Measurements from ENCODE around the gene ZBED3.
"Not testable (repeated sequence)": the region's sequence is repeated elsewhere in the genome, so short reads cannot be mapped to it uniquely, and the experiment has no call there.

ZBED3 gene

GRCh38 chr5:77103457-77103856 is 16.4 kb upstream of the ZBED3 start:
- H3K9ac ChIP-seq (ENCODE audit: low read depth, low read length) = no peak overlapping the region
- no peaks in the 10 kb centered on the region for H3K4me1 ChIP-seq (ENCODE audit: insufficient read depth, low read length)
- no peak overlapping the region for H3K27ac ChIP-seq (ENCODE audit: low read length)
- no peaks in the 10 kb centered on the region for H3K27me3 ChIP-seq (ENCODE audit: insufficient read depth, low read length)
- H3K36me3 ChIP-seq (ENCODE audit: insufficient read depth, low read depth, low read length) = no peaks in the 10 kb centered on the region
- no peaks in the 10 kb centered on the region for H3K9me3 ChIP-seq (ENCODE audit: insufficient read depth, low read depth, low read length)
- no peak overlapping the region for H3K4me3 ChIP-seq (ENCODE audit: low read length)

- no peaks in the 10 kb centered on the region for H3K27me3 ChIP-seq (ENCODE audit: insufficient read depth, low read length)
- H3K9me3 ChIP-seq (ENCODE audit: insufficient read depth, low read depth, low read length) = no peaks in the 10 kb centered on the region
- no peak overlapping the region for H3K4me3 ChIP-seq (ENCODE audit: low read length)
- H3K4me1 ChIP-seq (ENCODE audit: insufficient read depth, low read length) = no peaks in the 10 kb centered on the region
- no peak overlapping the region for H3K27ac ChIP-seq (ENCODE audit: low read length)
- no peak overlapping the region for H3K9ac ChIP-seq (ENCODE audit: low read depth, low read length)
- H3K36me3 ChIP-seq (ENCODE audit: insufficient read depth, low read depth, low read length) = no peaks in the 10 kb centered on the region
Observed at GRCh38 chr5:77102549-77102948, 15.5 kb upstream of the ZBED3 start.

- no peaks in the 10 kb centered on the region for H3K27me3 ChIP-seq (ENCODE audit: insufficient read depth, low read length)
- H3K36me3 ChIP-seq (ENCODE audit: insufficient read depth, low read depth, low read length) = no peaks in the 10 kb centered on the region
- no peaks in the 10 kb centered on the region for H3K4me1 ChIP-seq (ENCODE audit: insufficient read depth, low read length)
- H3K9me3 ChIP-seq (ENCODE audit: insufficient read depth, low read depth, low read length) = no peaks in the 10 kb centered on the region
- no peak overlapping the region for H3K27ac ChIP-seq (ENCODE audit: low read length)
- H3K9ac ChIP-seq (ENCODE audit: low read depth, low read length) = no peak overlapping the region
- H3K4me3 ChIP-seq (ENCODE audit: low read length) = no peak overlapping the region
Observed at GRCh38 chr5:77101298-77101697, 14.2 kb upstream of the ZBED3 start.

- no peak overlapping the region for H3K4me3 ChIP-seq (ENCODE audit: low read length)
- H3K27me3 ChIP-seq (ENCODE audit: insufficient read depth, low read length) = no peaks in the 10 kb centered on the region
- H3K9me3 ChIP-seq (ENCODE audit: insufficient read depth, low read depth, low read length) = no peaks in the 10 kb centered on the region
Observed at GRCh38 chr5:77095189-77095588, 8.1 kb upstream of the ZBED3 start.

GRCh38 chr5:77087484-77088261 is 588 bp upstream of the ZBED3 start:
- Histone ChIP-seq H3K27ac (ENCODE audit: low read length) (peak overlapping the region; percentile 96), H3K4me3 (ENCODE audit: low read length) (peak overlapping the region; percentile 90), H3K9me3 (ENCODE audit: insufficient read depth, low read depth, low read length) (no peaks in the 10 kb centered on the region), H3K9ac (ENCODE audit: low read depth, low read length) (peak overlapping the region; percentile 97), H3K4me1 (ENCODE audit: insufficient read depth, low read length) (peaks cover 18% of the 10 kb centered on the region; the same call in 1 of the 2 replicates), H3K36me3 (ENCODE audit: insufficient read depth, low read depth, low read length) (0 out of 2 replicates have a peak, but pooled peaks cover 5% of the 10 kb centered on the region), H3K27me3 (ENCODE audit: insufficient read depth, low read length) (no peaks in the 10 kb centered on the region)

More at GRCh38 chr5:77095189-77095588, 8.1 kb upstream of the ZBED3 start:
- Histone ChIP-seq H3K27ac (ENCODE audit: low read length) (no peak overlapping the region), H3K36me3 (ENCODE audit: insufficient read depth, low read depth, low read length) (no peaks in the 10 kb centered on the region), H3K4me1 (ENCODE audit: insufficient read depth, low read length) (no peaks in the 10 kb centered on the region), H3K9ac (ENCODE audit: low read depth, low read length) (no peak overlapping the region)

GRCh38 chr5:77086368-77086688 is 757 bp downstream of the ZBED3 start:
- H3K4me1 ChIP-seq (ENCODE audit: insufficient read depth, low read length) = peaks cover 18% of the 10 kb centered on the region; the same call in 1 of the 2 replicates
- H3K4me3 ChIP-seq (ENCODE audit: low read length) = peak overlapping the region; percentile 90
- peak overlapping the region; percentile 97 for H3K9ac ChIP-seq (ENCODE audit: low read depth, low read length)
- H3K27ac ChIP-seq (ENCODE audit: low read length) = peak overlapping the region; percentile 96
- H3K27me3 ChIP-seq (ENCODE audit: insufficient read depth, low read length) = no peaks in the 10 kb centered on the region
- H3K36me3 ChIP-seq (ENCODE audit: insufficient read depth, low read depth, low read length) = 0 out of 2 replicates have a peak, but pooled peaks cover 5% of the 10 kb centered on the region
- H3K9me3 ChIP-seq (ENCODE audit: insufficient read depth, low read depth, low read length) = no peaks in the 10 kb centered on the region

GRCh38 chr5:77083088-77083487 is 4.0 kb downstream of the ZBED3 start:
- Histone ChIP-seq H3K4me3 (ENCODE audit: low read length) (no peak overlapping the region), H3K4me1 (ENCODE audit: insufficient read depth, low read length) (peaks cover 18% of the 10 kb centered on the region; the same call in 1 of the 2 replicates), H3K36me3 (ENCODE audit: insufficient read depth, low read depth, low read length) (0 out of 2 replicates have a peak, but pooled peaks cover 5% of the 10 kb centered on the region), H3K9me3 (ENCODE audit: insufficient read depth, low read depth, low read length) (no peaks in the 10 kb centered on the region), H3K27ac (ENCODE audit: low read length) (no peak overlapping the region), H3K27me3 (ENCODE audit: insufficient read depth, low read length) (peaks cover 4% of the 10 kb centered on the region; the same call in 1 of the 2 replicates), H3K9ac (ENCODE audit: low read depth, low read length) (no peak overlapping the region)

GRCh38 chr5:77082280-77082679 is 4.8 kb downstream of the ZBED3 start:
- H3K4me1 ChIP-seq (ENCODE audit: insufficient read depth, low read length) = peaks cover 10% of the 10 kb centered on the region; the same call in 1 of the 2 replicates
- H3K36me3 ChIP-seq (ENCODE audit: insufficient read depth, low read depth, low read length) = 0 out of 2 replicates have a peak, but pooled peaks cover 5% of the 10 kb centered on the region
- H3K9me3 ChIP-seq (ENCODE audit: insufficient read depth, low read depth, low read length) = no peaks in the 10 kb centered on the region
- H3K9ac ChIP-seq (ENCODE audit: low read depth, low read length) = no peak overlapping the region
- H3K4me3 ChIP-seq (ENCODE audit: low read length) = no peak overlapping the region
- H3K27me3 ChIP-seq (ENCODE audit: insufficient read depth, low read length) = peaks cover 8% of the 10 kb centered on the region; the same call in 1 of the 2 replicates
- no peak overlapping the region for H3K27ac ChIP-seq (ENCODE audit: low read length)

- Histone ChIP-seq H3K4me3 (ENCODE audit: low read length) (no peak overlapping the region), H3K4me1 (ENCODE audit: insufficient read depth, low read length) (peaks cover 7% of the 10 kb centered on the region; the same call in 1 of the 2 replicates), H3K27ac (ENCODE audit: low read length) (no peak overlapping the region), H3K9ac (ENCODE audit: low read depth, low read length) (no peak overlapping the region), H3K9me3 (ENCODE audit: insufficient read depth, low read depth, low read length) (no peaks in the 10 kb centered on the region), H3K27me3 (ENCODE audit: insufficient read depth, low read length) (peaks cover 17% of the 10 kb centered on the region), H3K36me3 (ENCODE audit: insufficient read depth, low read depth, low read length) (0 out of 2 replicates have a peak, but pooled peaks cover 5% of the 10 kb centered on the region)
Observed at GRCh38 chr5:77080905-77081304, 6.2 kb downstream of the ZBED3 start.

- H3K27ac ChIP-seq (ENCODE audit: low read length); H3K4me1 ChIP-seq (ENCODE audit: insufficient read depth, low read length); H3K4me3 ChIP-seq (ENCODE audit: low read length); H3K9me3 ChIP-seq (ENCODE audit: insufficient read depth, low read depth, low read length); H3K36me3 ChIP-seq (ENCODE audit: insufficient read depth, low read depth, low read length); H3K9ac ChIP-seq (ENCODE audit: low read depth, low read length): not testable (repeated sequence)
- H3K27me3 ChIP-seq (ENCODE audit: insufficient read depth, low read length) = peaks cover 17% of the 10 kb centered on the region
Observed at GRCh38 chr5:77080479-77080878, 6.6 kb downstream of the ZBED3 start.

GRCh38 chr5:77077829-77078176 is 9.3 kb downstream of the ZBED3 start:
- Histone ChIP-seq H3K27ac (ENCODE audit: low read length) (no peak overlapping the region), H3K4me3 (ENCODE audit: low read length) (peak overlapping the region; percentile 71), H3K9me3 (ENCODE audit: insufficient read depth, low read depth, low read length) (no peaks in the 10 kb centered on the region), H3K27me3 (ENCODE audit: insufficient read depth, low read length) (peaks cover 17% of the 10 kb centered on the region), H3K36me3 (ENCODE audit: insufficient read depth, low read depth, low read length) (no peaks in the 10 kb centered on the region; the same call in 1 of the 2 replicates), H3K4me1 (ENCODE audit: insufficient read depth, low read length) (no peaks in the 10 kb centered on the region), H3K9ac (ENCODE audit: low read depth, low read length) (peak overlapping the region; percentile 63; the same call in 1 of the 2 replicates)

Measured in iPS-20b (cell line).